RWPE2 (cell line): ENCODE measurements around the gene TACR3.

Experiments used
- ATAC-seq: fragments of 200-7000 bp; cut with Tn5 transposase; 3 replicates; pipeline ENCODE4 v1.9.1; 2021; ENCODE audit warnings: low read depth
- DNase-seq: peaks from one replicate; pipeline ENCODE4 v3.0.0-alpha.2; 2020; ENCODE audit warnings: low spot score
- H3K27ac ChIP-seq: fragments of 450-650 bp; 2 replicates; pipeline ENCODE4 v1.5.1; 2017; ENCODE audit warnings: mild to moderate bottlenecking; ENCODE audit not compliant: poor library complexity, severe bottlenecking
- H3K27me3 ChIP-seq: fragments of 250-450 bp; sonication (Bioruptor Pico); 2 replicates; pipeline ENCODE4 v1.5.1; 2021; ENCODE audit warnings: mild to moderate bottlenecking, moderate library complexity; ENCODE audit not compliant: insufficient read depth, poor library complexity, severe bottlenecking
- H3K36me3 ChIP-seq: fragments of 250-450 bp; sonication (Bioruptor Pico); 2 replicates; pipeline ENCODE4 v1.5.1; 2020; ENCODE audit warnings: low read depth, mild to moderate bottlenecking, moderate library complexity
- H3K4me1 ChIP-seq: fragments of 250-450 bp; sonication (Bioruptor Pico); 2 replicates; pipeline ENCODE4 v1.5.1; 2021; ENCODE audit warnings: mild to moderate bottlenecking, moderate library complexity; ENCODE audit not compliant: insufficient read depth, poor library complexity, severe bottlenecking
- H3K4me3 ChIP-seq: fragments of 250-450 bp; sonication (Bioruptor Pico); 2 replicates; pipeline ENCODE4 v1.5.1; 2021; ENCODE audit warnings: mild to moderate bottlenecking, moderate library complexity; ENCODE audit not compliant: severe bottlenecking
- H3K9me3 ChIP-seq: fragments of 250-450 bp; sonication (Bioruptor Pico); 2 replicates; pipeline ENCODE4 v1.5.1; 2021; ENCODE audit warnings: mild to moderate bottlenecking, moderate library complexity; ENCODE audit not compliant: severe bottlenecking
- TF ChIP-seq, protein P1 (sequence below): fragments of 450-650 bp; IDR thresholded peaks from one replicate; pipeline ENCODE4 v1.5.1; 2017; ENCODE audit warnings: mild to moderate bottlenecking, moderate library complexity; ENCODE audit not compliant: poor library complexity, severe bottlenecking

Gene TACR3, protein sequence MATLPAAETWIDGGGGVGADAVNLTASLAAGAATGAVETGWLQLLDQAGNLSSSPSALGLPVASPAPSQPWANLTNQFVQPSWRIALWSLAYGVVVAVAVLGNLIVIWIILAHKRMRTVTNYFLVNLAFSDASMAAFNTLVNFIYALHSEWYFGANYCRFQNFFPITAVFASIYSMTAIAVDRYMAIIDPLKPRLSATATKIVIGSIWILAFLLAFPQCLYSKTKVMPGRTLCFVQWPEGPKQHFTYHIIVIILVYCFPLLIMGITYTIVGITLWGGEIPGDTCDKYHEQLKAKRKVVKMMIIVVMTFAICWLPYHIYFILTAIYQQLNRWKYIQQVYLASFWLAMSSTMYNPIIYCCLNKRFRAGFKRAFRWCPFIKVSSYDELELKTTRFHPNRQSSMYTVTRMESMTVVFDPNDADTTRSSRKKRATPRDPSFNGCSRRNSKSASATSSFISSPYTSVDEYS

DNA sequence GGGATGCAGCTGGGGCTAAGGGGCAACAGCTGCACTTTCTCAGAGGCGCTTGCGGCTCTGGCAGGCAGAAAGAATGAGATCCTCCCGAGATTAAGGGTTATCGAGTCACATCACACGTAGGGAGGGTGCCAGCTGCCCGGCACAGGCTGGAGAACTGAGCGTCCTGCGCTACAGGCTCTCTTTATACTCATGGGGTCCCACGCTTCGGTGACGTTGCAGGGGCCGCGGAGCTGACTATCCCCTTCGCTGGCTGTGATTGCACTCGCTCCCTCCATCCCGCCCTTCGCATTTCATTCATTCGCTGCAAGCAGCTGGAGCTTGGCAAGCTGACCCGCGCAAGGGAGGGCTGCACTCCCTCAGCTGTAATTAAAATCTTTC lies at the start of gene TACR3:
TSS of gene TACR3 (minus strand) at position 156 of the 378 bp plus-strand sequence. CDS start 310 bp downstream, outside the sequence.
- Histone ChIP-seq H3K27me3 (peaks cover 28% of the 10 kb centered on the region), H3K36me3 (no peaks in the 10 kb centered on the region), H3K4me3 (no peak within 1 kb of the TSS), H3K4me1 (no peaks in the 10 kb centered on the region), H3K27ac (no peak within 1 kb of the TSS), H3K9me3 (no peaks in the 10 kb centered on the region)
- TF ChIP-seq, protein P1, sequence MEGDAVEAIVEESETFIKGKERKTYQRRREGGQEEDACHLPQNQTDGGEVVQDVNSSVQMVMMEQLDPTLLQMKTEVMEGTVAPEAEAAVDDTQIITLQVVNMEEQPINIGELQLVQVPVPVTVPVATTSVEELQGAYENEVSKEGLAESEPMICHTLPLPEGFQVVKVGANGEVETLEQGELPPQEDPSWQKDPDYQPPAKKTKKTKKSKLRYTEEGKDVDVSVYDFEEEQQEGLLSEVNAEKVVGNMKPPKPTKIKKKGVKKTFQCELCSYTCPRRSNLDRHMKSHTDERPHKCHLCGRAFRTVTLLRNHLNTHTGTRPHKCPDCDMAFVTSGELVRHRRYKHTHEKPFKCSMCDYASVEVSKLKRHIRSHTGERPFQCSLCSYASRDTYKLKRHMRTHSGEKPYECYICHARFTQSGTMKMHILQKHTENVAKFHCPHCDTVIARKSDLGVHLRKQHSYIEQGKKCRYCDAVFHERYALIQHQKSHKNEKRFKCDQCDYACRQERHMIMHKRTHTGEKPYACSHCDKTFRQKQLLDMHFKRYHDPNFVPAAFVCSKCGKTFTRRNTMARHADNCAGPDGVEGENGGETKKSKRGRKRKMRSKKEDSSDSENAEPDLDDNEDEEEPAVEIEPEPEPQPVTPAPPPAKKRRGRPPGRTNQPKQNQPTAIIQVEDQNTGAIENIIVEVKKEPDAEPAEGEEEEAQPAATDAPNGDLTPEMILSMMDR = no peak
- DNase-seq (no peak), ATAC-seq (peak; percentile 35)

DNA sequence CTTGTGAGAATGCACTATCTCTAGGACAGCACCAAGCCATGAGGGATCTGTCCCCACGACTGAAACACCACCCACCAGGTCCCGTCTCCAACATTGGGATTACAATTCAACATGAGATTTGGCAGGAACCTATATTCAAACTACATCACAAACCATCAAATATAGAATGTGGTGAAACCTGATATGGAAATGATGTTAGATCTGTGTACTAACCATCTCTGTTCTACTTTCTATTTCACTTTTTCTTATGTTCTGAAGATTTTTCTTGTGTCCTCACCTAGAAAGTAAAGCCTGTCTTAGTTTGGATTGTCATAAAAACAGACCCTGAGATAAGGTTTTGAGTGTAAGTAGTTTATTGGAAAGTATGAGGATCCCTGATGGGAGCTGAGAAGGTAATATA lies 37.8 kb upstream of the TACR3 start:
- TF ChIP-seq, protein P1 = no peak
- no peaks in the 10 kb centered on the region for H3K9me3 ChIP-seq
- ATAC-seq (no peak), DNase-seq (no peak)
- H3K4me1 ChIP-seq = peaks cover 4% of the 10 kb centered on the region
- no peak overlapping the region for H3K27ac ChIP-seq
- no peak overlapping the region for H3K4me3 ChIP-seq
- no peaks in the 10 kb centered on the region for H3K36me3 ChIP-seq
- no peaks in the 10 kb centered on the region for H3K27me3 ChIP-seq

DNA sequence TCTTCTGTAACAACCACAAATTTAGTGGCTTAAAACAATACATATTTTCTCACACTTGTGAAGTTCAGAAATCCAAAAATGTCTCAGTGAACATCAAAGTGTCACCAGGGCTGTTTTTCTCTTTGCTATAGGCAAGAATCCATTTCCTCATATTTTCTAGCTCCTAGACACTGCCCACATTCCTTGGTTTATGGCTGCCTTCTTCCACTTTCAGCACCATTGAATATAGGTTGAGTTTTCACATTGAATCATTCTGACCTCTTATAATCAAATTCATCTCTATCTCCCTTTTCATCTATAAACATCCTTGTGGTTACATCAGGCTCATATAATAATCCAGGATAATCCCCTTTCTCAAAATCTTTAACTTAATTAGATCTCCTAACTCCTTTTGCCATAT lies 37.0 kb upstream of the TACR3 start:
- ATAC-seq = no peak
- H3K4me1 ChIP-seq = peaks cover 4% of the 10 kb centered on the region
- TF ChIP-seq, protein P1 = no peak
- no peaks in the 10 kb centered on the region for H3K36me3 ChIP-seq
- H3K4me3 ChIP-seq = no peak overlapping the region
- H3K27ac ChIP-seq = no peak overlapping the region
- DNase-seq = no peak
- no peaks in the 10 kb centered on the region for H3K27me3 ChIP-seq
- H3K9me3 ChIP-seq = no peaks in the 10 kb centered on the region

DNA sequence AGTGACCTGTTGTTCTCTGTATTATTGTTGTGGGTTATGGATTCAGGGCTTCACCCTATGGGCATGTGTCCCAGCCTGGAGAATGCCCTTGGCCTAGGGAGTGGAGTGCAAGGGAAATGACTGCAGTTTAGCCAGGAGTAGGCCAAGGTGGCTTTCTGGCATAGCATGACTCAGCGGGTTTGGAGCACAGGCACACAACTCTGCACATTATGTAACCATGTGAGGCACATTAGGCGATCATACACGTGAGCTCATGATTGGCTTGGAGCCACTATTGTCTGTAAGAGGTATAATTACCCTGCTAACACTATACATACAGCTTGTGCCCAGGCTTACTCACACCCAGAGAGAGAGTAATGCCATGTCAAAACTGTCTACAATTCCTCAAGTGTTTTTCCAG lies 35.1 kb upstream of the TACR3 start:
- TF ChIP-seq, protein P1 = no peak
- DNase-seq = peak; percentile 33
- no peak overlapping the region for H3K27ac ChIP-seq

More for the DNA sequence above, 35.1 kb upstream of the TACR3 start:
- Histone ChIP-seq H3K4me1 (peaks cover 4% of the 10 kb centered on the region), H3K36me3 (no peaks in the 10 kb centered on the region), H3K9me3 (no peaks in the 10 kb centered on the region), H3K4me3 (no peak overlapping the region), H3K27me3 (no peaks in the 10 kb centered on the region)
- peak; percentile 66 for ATAC-seq
